ENCODE results near the gene HMG20A.

- TF ChIP-seq FOXP4 (CRISPR knock-in tag; IDR thresholded peaks at IDR 0.05; ENCODE audit: borderline replicate concordance) (no peak), CTCF (IDR thresholded peaks at IDR 0.05 in 2 of 3, conservative IDR thresholded peaks at IDR 0.05 in 1 of 3; ENCODE audit: insufficient read depth in 2 of 3, low read depth in 1 of 3, low read length in 3 of 3) (no peak), SIN3A (IDR thresholded peaks at IDR 0.05; ENCODE audit: borderline replicate concordance in 2 of 2, control insufficient read depth in 1 of 2, low read depth in 2 of 2, low read length in 2 of 2) (no peak), POLR2AphosphoS5 (IDR thresholded peaks at IDR 0.05; ENCODE audit: control insufficient read depth, insufficient read depth, low read depth, low read length) (no peak), L3MBTL2 (IDR thresholded peaks at IDR 0.05) (no peak), SMAD1 (IDR thresholded peaks at IDR 0.05; ENCODE audit: low read depth, low read length, partially characterized antibody) (no peak), MAFK (IDR thresholded peaks at IDR 0.05; ENCODE audit: low read length) (no peak)
Observed at GRCh38 chr15:77500989-77501388, 80.3 kb downstream of the HMG20A start.
